MM.1S (cell line): ENCODE measurements around the gene C4A.
A peak's percentile ranks its signal among the peaks of the same experiment; 100 is the strongest.

Experiments used
- DNase-seq: peaks from one replicate; pipeline ENCODE4 v3.0.0-alpha.2; 2015
- H2AFZ ChIP-seq: fragments of 300-600 bp; sonication (generic); 2 replicates; pipeline ENCODE4 v1.6.0; 2016; ENCODE audit warnings: antibody characterized with exemption, low read length
- H3F3A ChIP-seq: fragments of 300-600 bp; sonication (generic); 2 replicates; pipeline ENCODE4 v1.6.1; 2016; ENCODE audit warnings: mild to moderate bottlenecking, antibody characterized with exemption, low read length, moderate library complexity, mixed read lengths; ENCODE audit not compliant: insufficient read depth
- H3K27ac ChIP-seq: fragments of 300-600 bp; sonication (generic); 2 replicates; pipeline ENCODE4 v1.5.1; 2016; ENCODE audit warnings: mild to moderate bottlenecking, low read length
- H3K27me3 ChIP-seq: fragments of 300-600 bp; sonication (generic); replicated peaks from 2 replicates; pipeline ENCODE4 v1.6.0; 2016; ENCODE audit warnings: low read length; ENCODE audit not compliant: insufficient read depth
- H3K36me3 ChIP-seq: fragments of 300-600 bp; sonication (generic); replicated peaks from 2 replicates; pipeline ENCODE4 v1.6.1; 2016; ENCODE audit warnings: mild to moderate bottlenecking, low read length, mixed read lengths; ENCODE audit not compliant: insufficient read depth
- H3K4me1 ChIP-seq: fragments of 300-600 bp; sonication (generic); 2 replicates; pipeline ENCODE4 v1.6.1; 2016; ENCODE audit warnings: low read length, mixed read lengths
- H3K4me2 ChIP-seq: fragments of 300-600 bp; sonication (generic); 2 replicates; pipeline ENCODE4 v1.6.0; 2016; ENCODE audit warnings: low read depth, low read length
- H3K4me3 ChIP-seq: fragments of 300-600 bp; sonication (generic); 2 replicates; pipeline ENCODE4 v1.5.1; 2016; ENCODE audit warnings: low read length, mixed read lengths
- H3K79me2 ChIP-seq: fragments of 300-600 bp; sonication (generic); 2 replicates; pipeline ENCODE4 v1.6.1; 2016; ENCODE audit warnings: mixed run types, low read length, mixed read lengths
- H3K9ac ChIP-seq: fragments of 300-600 bp; sonication (generic); 2 replicates; pipeline ENCODE4 v1.6.1; 2016; ENCODE audit warnings: low read length, mixed read lengths
- H3K9me2 ChIP-seq: fragments of 300-600 bp; sonication (generic); replicated peaks from 2 replicates; pipeline ENCODE4 v1.6.1; 2016; ENCODE audit warnings: mild to moderate bottlenecking, low read length, mixed read lengths; ENCODE audit not compliant: insufficient read depth
- H3K9me3 ChIP-seq: fragments of 300-600 bp; sonication (generic); replicated peaks from 2 replicates; pipeline ENCODE4 v1.6.1; 2016; ENCODE audit warnings: mild to moderate bottlenecking, low read length, mixed read lengths; ENCODE audit not compliant: insufficient read depth
- H4K20me1 ChIP-seq: fragments of 300-600 bp; sonication (generic); 2 replicates; pipeline ENCODE4 v1.6.1; 2016; ENCODE audit warnings: mild to moderate bottlenecking, low read length, moderate library complexity, mixed read lengths; ENCODE audit not compliant: insufficient read depth
- EZH2 ChIP-seq: fragments of 300-600 bp; sonication (generic); optimal IDR thresholded peaks from 2 replicates; pipeline ENCODE3; 2017; ENCODE audit warnings: low read depth, mild to moderate bottlenecking, antibody characterized with exemption, low read length, mixed read lengths
- EZH2phosphoT487 ChIP-seq: fragments of 300-600 bp; sonication (generic); IDR thresholded peaks from 2 replicates; pipeline ENCODE4 v1.6.1; 2018; ENCODE audit warnings: antibody characterized with exemption, low read length
- TF ChIP-seq, protein P1 (sequence below): fragments of 300-600 bp; sonication (generic); IDR thresholded peaks from 2 replicates; pipeline ENCODE4 v1.5.1; 2016; ENCODE audit warnings: antibody characterized with exemption, low read length, mixed read lengths

The C4A gene

GRCh38 chr6:31958741-31959739 is 22.8 kb upstream of the C4A start, which contains the start of the genes NELFE and SKIC2:
Gene NELFE (minus strand): TSS chr6:31958971. CDS start chr6:31958446, 525 bp downstream.
Gene SKIC2 (plus strand): TSS chr6:31959175. CDS start chr6:31959193, 18 bp downstream.
- Histone ChIP-seq H3K79me2 (peaks cover 40% of the 10 kb centered on the region), H3K4me1 (peaks cover 15% of the 10 kb centered on the region), H3F3A (no peaks in the 10 kb centered on the region), H3K9ac (peak within 1 kb of the TSS; percentile 94), H3K36me3 (0 out of 2 replicates have a peak, but pooled peaks cover 2% of the 10 kb centered on the region), H4K20me1 (no peaks in the 10 kb centered on the region), H2AFZ (peak within 1 kb of the TSS; percentile 97), H3K4me3 (peak within 1 kb of the TSS; percentile 99), H3K4me2 (peak within 1 kb of the TSS; percentile 93), H3K27me3 (no peaks in the 10 kb centered on the region), H3K9me3 (no peaks in the 10 kb centered on the region), H3K9me2 (no peaks in the 10 kb centered on the region), H3K27ac (peak within 1 kb of the TSS; percentile 36; the same call in 1 of the 2 replicates)
- TF ChIP-seq EZH2phosphoT487 = no peak
- TF ChIP-seq, protein P1, sequence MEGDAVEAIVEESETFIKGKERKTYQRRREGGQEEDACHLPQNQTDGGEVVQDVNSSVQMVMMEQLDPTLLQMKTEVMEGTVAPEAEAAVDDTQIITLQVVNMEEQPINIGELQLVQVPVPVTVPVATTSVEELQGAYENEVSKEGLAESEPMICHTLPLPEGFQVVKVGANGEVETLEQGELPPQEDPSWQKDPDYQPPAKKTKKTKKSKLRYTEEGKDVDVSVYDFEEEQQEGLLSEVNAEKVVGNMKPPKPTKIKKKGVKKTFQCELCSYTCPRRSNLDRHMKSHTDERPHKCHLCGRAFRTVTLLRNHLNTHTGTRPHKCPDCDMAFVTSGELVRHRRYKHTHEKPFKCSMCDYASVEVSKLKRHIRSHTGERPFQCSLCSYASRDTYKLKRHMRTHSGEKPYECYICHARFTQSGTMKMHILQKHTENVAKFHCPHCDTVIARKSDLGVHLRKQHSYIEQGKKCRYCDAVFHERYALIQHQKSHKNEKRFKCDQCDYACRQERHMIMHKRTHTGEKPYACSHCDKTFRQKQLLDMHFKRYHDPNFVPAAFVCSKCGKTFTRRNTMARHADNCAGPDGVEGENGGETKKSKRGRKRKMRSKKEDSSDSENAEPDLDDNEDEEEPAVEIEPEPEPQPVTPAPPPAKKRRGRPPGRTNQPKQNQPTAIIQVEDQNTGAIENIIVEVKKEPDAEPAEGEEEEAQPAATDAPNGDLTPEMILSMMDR = no peak
- no peak for TF ChIP-seq EZH2
- peak; percentile 99 for DNase-seq

GRCh38 chr6:31961616-31962015 is 20.2 kb upstream of the C4A start:
- H3K36me3 ChIP-seq = 0 out of 2 replicates have a peak, but pooled peaks cover 2% of the 10 kb centered on the region
- DNase-seq = no peak

DNA sequence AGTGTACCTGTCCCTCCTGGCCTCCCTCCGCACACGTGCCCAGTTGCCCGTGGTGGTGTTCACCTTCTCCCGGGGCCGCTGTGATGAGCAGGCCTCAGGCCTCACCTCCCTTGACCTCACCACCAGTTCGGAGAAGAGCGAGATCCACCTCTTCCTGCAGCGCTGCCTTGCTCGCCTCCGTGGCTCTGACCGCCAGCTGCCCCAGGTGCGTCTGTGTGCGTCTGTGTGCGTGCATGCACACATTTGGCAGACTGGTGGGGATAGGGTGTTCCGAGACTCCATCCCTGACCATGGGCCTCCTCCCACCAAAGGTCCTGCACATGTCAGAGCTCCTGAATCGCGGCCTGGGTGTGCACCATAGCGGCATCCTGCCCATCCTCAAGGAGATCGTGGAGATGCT is 17.9 kb upstream of the C4A start:
- H3K36me3 ChIP-seq = no peaks in the 10 kb centered on the region
- no peak for DNase-seq
- H3F3A ChIP-seq = no peaks in the 10 kb centered on the region
- H3K9me3 ChIP-seq = no peaks in the 10 kb centered on the region
- H3K4me2 ChIP-seq = no peak overlapping the region
- H3K27me3 ChIP-seq = no peaks in the 10 kb centered on the region
- peaks cover 9% of the 10 kb centered on the region; the same call in 1 of the 2 replicates for H3K4me1 ChIP-seq
- no peaks in the 10 kb centered on the region for H4K20me1 ChIP-seq
- TF ChIP-seq EZH2 (no peak), EZH2phosphoT487 (no peak)
- TF ChIP-seq, protein P1 = no peak
- H3K4me3 ChIP-seq = no peak overlapping the region
- H2AFZ ChIP-seq = no peak overlapping the region
- H3K79me2 ChIP-seq = peaks cover 20% of the 10 kb centered on the region
- no peak overlapping the region for H3K27ac ChIP-seq
- no peak overlapping the region for H3K9ac ChIP-seq
- H3K9me2 ChIP-seq = no peaks in the 10 kb centered on the region

More at GRCh38 chr6:31961616-31962015, 20.2 kb upstream of the C4A start:
- Histone ChIP-seq H3K4me1 (peaks cover 15% of the 10 kb centered on the region), H3K4me2 (no peak overlapping the region), H4K20me1 (no peaks in the 10 kb centered on the region), H3K9ac (no peak overlapping the region), H3K79me2 (peaks cover 40% of the 10 kb centered on the region), H3K9me3 (no peaks in the 10 kb centered on the region), H3K27me3 (no peaks in the 10 kb centered on the region), H3K4me3 (no peak overlapping the region), H3K27ac (no peak overlapping the region), H3F3A (no peaks in the 10 kb centered on the region), H3K9me2 (no peaks in the 10 kb centered on the region), H2AFZ (no peak overlapping the region)
- TF ChIP-seq, protein P1 = no peak
